Epithelial cell of esophagus (primary cell): Measurements from ENCODE around the gene ZNF511.
A peak's percentile ranks its signal among the peaks of the same experiment; 100 is the strongest.

Experiments
- DNase-seq: peaks from one replicate; pipeline ENCODE4 v3.0.0; 2010; ENCODE audit warnings: low read depth
- H3K4me3 ChIP-seq: 2 replicates; pipeline ENCODE4 v1.5.1; 2011; ENCODE audit warnings: mild to moderate bottlenecking, low read length, control low read depth
- TF ChIP-seq, protein P1 (sequence below): IDR thresholded peaks from 2 replicates; pipeline ENCODE4 v1.5.1; 2011; ENCODE audit warnings: low read depth, mild to moderate bottlenecking, low read length, control low read depth, inconsistent platforms; ENCODE audit not compliant: insufficient read depth; ENCODE audit errors: missing control alignments

The ZNF511 gene

DNA sequence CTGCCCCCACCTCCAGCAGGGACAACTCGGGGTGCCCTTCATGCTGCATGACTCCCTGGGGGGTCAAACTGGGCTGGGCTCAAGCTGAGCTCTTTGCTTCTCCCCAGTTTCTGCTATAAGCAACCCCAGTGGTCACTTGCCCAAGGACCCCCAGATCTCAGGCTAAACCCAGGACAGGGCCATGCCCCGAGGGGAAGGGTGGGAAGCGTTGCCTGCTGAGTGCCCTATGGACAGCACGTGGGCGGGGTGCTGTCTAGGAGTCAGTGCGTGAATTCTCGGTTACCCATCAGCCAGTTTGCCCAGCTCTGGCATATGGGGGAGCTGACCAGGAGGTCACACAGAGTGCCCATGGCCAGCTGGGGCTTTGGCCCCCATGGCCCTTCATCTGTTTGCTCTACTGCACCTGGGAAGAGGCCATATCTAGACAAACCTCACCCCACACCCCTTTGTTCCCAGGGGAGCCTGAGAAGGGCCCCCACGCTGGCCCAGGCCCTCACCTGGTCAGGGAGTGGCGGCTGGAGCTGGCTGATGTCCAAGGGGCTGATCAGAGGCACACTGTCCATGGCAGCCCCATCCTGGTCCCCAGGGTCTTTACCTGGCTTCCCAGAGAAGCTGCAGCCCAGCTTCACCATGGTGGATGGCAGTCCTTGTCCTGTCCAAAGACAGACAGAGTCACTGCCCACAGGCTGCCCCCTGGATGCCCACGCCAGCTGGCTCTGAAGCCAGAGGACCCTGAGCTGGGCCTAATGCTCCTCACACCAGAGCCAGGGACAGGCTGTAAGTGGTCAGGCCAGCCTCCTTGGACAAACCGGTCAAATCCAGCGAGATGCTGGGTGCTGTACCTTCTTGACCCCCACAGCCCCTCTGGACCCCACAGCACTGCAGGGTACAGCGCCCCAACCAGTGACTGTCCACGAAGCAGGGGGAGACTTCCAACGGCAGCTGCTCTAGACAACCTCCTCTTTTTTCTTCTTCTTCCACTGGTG lies 19.9 kb downstream of the ZNF511 start:
- DNase-seq = no peak
- TF ChIP-seq, protein P1, sequence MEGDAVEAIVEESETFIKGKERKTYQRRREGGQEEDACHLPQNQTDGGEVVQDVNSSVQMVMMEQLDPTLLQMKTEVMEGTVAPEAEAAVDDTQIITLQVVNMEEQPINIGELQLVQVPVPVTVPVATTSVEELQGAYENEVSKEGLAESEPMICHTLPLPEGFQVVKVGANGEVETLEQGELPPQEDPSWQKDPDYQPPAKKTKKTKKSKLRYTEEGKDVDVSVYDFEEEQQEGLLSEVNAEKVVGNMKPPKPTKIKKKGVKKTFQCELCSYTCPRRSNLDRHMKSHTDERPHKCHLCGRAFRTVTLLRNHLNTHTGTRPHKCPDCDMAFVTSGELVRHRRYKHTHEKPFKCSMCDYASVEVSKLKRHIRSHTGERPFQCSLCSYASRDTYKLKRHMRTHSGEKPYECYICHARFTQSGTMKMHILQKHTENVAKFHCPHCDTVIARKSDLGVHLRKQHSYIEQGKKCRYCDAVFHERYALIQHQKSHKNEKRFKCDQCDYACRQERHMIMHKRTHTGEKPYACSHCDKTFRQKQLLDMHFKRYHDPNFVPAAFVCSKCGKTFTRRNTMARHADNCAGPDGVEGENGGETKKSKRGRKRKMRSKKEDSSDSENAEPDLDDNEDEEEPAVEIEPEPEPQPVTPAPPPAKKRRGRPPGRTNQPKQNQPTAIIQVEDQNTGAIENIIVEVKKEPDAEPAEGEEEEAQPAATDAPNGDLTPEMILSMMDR = no peak
- no peak overlapping the region for H3K4me3 ChIP-seq

DNA sequence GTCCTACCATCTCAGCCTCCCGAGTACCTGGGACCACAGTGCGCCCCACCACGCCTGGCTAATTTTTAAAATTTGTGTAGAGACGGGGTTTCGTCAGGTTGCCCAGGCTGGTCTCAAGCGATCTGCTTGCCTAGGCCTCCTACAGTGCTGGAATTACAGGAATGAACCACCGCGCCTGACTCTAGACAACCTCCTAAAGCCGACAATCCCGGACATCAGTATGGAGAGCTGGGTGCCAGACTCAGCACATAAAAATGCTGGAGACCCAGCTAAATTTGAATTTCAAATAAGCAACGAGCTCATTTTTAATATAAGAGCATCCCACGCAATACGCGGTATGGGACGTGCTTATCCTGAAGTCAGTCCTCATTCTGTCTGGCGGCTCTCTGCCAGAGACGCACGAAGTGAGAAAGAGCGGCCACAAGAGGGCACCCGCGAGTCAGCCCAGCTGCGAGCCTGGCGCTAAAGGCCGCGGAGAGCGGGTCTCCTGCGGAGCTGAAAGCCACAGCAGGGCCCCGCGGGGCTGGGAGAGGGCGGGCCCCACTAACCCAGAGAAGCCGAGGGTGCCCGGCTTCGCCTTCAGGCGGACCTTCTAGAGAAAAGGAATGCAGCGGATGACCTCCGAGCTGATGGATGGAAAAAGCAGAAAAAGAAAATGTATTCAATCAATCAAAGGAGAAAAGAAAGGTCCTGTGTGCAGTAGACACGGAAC lies 20.9 kb downstream of the ZNF511 start:
- H3K4me3 ChIP-seq = no peak overlapping the region

DNA sequence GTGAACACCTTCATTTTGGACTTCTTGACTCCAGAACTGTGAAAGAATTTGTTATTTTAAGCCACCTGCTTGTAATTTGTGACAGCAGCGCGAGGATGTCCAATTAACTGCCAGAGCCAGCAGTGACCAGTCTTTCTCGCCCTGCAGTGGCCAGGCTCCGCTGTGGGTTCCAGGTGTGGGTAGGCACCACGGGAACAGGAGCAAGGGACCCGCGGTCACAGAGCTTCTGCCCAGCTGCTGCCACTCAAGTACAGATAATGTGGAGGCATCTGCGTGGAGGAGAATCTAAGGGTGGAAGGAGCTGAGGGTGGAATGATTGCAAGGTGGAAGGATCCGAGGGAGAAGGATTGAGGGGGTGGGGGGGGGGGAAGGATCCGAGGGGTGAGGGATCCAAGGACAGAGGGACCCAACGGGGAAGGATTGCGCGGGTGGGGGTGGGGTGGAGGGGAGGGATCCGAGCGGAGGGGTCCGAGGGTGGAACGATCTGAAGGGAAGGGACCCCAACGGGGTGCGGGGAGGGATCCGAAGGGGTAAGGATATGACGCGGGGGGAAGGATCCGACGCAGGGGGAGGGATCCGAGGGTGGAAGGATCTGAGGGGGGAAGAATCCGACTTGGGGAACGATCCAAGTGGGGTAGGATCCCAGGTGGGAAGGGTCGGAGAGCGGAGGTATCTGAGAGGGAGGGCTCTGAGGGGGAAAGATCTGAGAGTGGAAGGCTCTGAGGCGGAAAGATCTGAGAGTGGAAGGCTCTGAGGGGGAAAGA lies 24.4 kb downstream of the ZNF511 start:
- TF ChIP-seq, protein P1 = no peak
- no peak for DNase-seq
- no peak overlapping the region for H3K4me3 ChIP-seq

More for the DNA sequence above, 20.9 kb downstream of the ZNF511 start:
- TF ChIP-seq, protein P1 = peak; percentile 86
- peak; percentile 79 for DNase-seq

DNA sequence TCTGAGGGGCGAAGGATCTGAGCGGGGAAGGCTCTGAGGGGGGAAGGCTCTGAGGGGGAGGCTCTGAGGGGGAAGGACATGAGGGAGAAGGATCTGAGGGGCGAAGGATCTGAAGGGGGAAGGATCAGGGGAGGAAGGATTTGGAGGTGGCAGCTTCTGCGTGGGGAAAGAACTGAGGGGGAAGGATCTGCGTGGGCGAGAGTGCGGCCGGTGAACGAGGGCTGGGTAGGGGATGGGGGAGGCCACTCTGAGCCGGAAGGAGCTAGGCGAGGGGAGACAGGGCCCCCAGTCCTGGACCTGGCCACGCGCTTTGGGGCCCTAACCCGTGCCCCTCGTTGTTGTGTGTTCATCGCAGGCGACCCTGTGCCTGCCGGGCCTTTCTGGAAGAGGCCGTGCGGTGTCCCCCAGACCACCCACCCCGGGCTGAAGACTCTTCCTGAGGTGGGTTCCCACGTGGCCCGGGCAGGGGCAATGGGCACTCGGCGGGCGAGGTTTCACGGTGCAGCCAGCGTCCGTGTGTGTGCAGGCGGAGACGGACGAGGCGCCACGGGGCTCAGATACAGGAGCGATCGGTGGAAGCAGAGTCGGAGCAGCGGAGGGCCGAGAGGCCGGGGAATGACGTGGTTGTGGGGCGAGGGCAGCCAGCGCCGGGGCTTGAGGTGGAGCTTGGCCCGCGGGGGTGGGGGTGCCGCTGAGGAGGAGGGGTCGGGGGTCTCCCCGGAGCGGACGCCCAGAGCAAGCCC lies 26.0 kb downstream of the ZNF511 start:
- TF ChIP-seq, protein P1 = no peak
- no peak for DNase-seq
- H3K4me3 ChIP-seq = no peak overlapping the region

DNA sequence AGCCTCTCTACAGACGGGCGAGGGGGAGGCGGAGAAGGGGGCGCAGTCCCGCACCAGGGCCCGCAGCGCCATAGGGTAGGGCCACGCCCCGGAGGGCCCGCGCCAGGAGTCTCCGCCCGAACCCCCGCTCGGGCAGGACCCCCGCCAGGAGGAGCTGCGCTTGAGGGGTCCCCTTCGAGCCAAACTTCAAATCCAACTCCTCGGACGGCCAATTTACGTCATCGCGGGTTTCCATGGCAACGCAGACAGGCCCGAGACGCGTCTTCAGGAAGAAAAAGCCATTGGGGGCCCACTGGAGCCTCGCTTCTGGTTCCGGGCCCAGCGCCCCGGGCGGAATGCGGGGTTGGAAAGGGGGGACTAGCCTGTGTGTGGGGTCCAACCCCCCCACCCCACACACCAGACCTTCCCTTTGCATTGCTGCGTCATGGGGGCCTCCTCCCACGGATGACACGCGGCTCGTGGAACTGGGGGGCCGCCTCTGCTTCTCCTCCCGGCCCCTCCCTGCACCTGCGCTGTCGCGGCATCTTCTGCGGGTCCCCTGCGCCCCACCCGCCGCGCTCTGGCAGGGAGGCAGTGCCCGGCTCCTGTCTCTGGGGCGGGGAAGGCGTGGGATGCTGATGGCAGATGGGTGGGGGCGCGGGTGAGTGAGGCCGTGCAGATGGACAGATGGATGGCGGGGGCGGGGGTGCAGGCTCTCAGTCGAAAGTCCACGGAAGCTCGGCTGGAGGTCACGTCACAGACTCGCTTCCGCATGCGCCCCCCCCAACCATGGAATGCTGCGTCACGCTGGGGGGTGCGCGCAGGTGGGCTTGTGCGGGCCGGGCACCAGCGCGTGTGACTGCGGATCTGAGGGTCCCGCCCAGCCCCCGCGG lies 26.8 kb downstream of the ZNF511 start:
- TF ChIP-seq, protein P1 = no peak
- H3K4me3 ChIP-seq = peak overlapping the region; percentile 4
- no peak for DNase-seq

DNA sequence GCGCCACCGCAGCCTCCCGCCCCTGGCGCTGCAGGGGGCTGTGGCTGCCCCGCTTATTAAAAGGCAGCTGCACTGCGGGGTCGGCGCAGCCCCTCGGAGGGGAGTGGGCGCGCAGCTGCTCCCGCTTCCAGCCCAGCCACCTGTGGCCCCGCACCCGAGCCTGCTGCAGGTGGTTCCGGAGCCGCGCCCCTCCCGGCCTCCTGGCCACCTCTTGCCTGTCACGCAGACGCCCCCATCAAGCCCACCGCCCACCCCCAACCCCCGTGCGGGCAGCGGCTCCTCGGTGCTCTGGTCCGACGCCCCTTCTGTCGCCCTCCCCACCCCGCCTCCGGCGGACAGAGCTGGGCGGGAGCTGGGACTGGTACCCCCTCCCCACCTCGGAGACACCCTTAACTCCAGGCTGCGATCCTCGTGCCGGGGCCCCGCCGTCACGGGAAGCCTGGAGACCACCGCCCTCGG lies 27.4 kb downstream of the ZNF511 start:
- DNase-seq = no peak
- TF ChIP-seq, protein P1 = no peak
- H3K4me3 ChIP-seq = no peak overlapping the region
